Uterus (tissue), 4 donors: ENCODE data around the gene CDIP1. TPM values are rescaled to one million over a fixed set of nuclear protein-coding genes. Genes with fewer than 3 reads are reported as not detected.

ENCODE experiments used
- DNase-seq, 2 donors: peaks; one replicate each; pipeline ENCODE4 v3.0.0-alpha.2; 2019 to 2020
- H3K27ac ChIP-seq, 2 donors: fragments of 200-600 bp; sonication (generic); 1 replicate in 1 of 2; 2 replicates in 1 of 2; pipeline ENCODE4 v1.5.1; 2016 to 2018
- H3K27me3 ChIP-seq, 2 donors: fragments of 200-600 bp; sonication (generic); one replicate each; pipeline ENCODE4 v1.5.1; 2018 to 2019; ENCODE audit warnings: control low read depth in 1 of 2
- H3K36me3 ChIP-seq, 2 donors: fragments of 200-600 bp; sonication (generic); one replicate each; pipeline ENCODE4 v1.5.1; 2019; ENCODE audit warnings: control low read depth in 1 of 2
- H3K4me1 ChIP-seq, 2 donors: fragments of 200-600 bp; sonication (generic); one replicate each; pipeline ENCODE4 v1.5.1; 2018 to 2019; ENCODE audit warnings: control low read depth in 1 of 2
- H3K4me3 ChIP-seq, 2 donors: fragments of 200-600 bp; sonication (generic); 1 replicate in 1 of 2; 2 replicates in 1 of 2; pipeline ENCODE4 v1.5.1; 2018 to 2019; ENCODE audit warnings: mild to moderate bottlenecking in 1 of 2
- H3K9me3 ChIP-seq, 2 donors: fragments of 200-600 bp; sonication (generic); one replicate each; pipeline ENCODE4 v1.5.1; 2019; ENCODE audit warnings: control low read depth in 1 of 2
- CTCF ChIP-seq, 4 experiments: fragments of 200-600 bp in 2 of 4; fragments of 450-650 bp in 2 of 4; sonication (generic) in 2 of 4; IDR thresholded peaks; one replicate each; pipeline ENCODE4 v1.5.1; 2016 to 2019; ENCODE audit warnings: antibody characterized with exemption in 4 of 4, mild to moderate bottlenecking in 2 of 4, moderate library complexity in 1 of 4
- POLR2A ChIP-seq, 2 donors: fragments of 450-650 bp; IDR thresholded peaks; one replicate each; pipeline ENCODE4 v1.6.1; 2016; ENCODE audit warnings: antibody characterized with exemption in 2 of 2, mild to moderate bottlenecking in 1 of 2, moderate library complexity in 1 of 2
- intact Hi-C: fragments of 100-400 bp; cut with DNase I; formaldehyde crosslinking; loops from one replicate; pipeline ENCODE4 v1.15.1; 2023; ENCODE audit warnings: low total_unique reads
- total RNA-seq, 4 donors: library from RNA; depleted of rRNA in 3 of 4; stranded (reverse); fragments of >200 nt in 3 of 4; gene quantifications; one replicate each; pipeline versions ENCODE4 v1.1.0 to v1.2.4, GENCODE V29; 2014 to 2023
- donor health status: DM: yes; HTN: yes; CAD: no.

CDIP1 gene
- total RNA-seq, 4 donors from 2014 or later = 5.0 to 40.6 (median 11.1) TPM

GRCh38 chr16:4486126-4486893 is 52.3 kb downstream of the CDIP1 start:
- H3K27ac ChIP-seq = peak overlapping the region; percentile 38 to 56

GRCh38 chr16:4481963-4482362 is 56.6 kb downstream of the CDIP1 start:
- Histone ChIP-seq H3K4me1 (no peaks in the 10 kb centered on the region), H3K36me3 (no peaks in the 10 kb centered on the region), H3K27me3 (no peaks in the 10 kb centered on the region), H3K9me3 (no peaks in the 10 kb centered on the region), H3K4me3 (no peak overlapping the region), H3K27ac (no peak overlapping the region)
- no peak for TF ChIP-seq CTCF (IDR thresholded peaks at IDR 0.05)
- TF ChIP-seq POLR2A (IDR thresholded peaks at IDR 0.05) = no peak
- no peak for DNase-seq
- intact Hi-C loops = no loop called here

More at GRCh38 chr16:4486126-4486893, 52.3 kb downstream of the CDIP1 start:
- TF ChIP-seq POLR2A (IDR thresholded peaks at IDR 0.05) = no peak
- no peak for TF ChIP-seq CTCF (IDR thresholded peaks at IDR 0.05)
- H3K36me3 ChIP-seq = no peaks in the 10 kb centered on the region
- no peak overlapping the region for H3K4me3 ChIP-seq
- intact Hi-C loops = no loop called here
- no peaks in the 10 kb centered on the region for H3K4me1 ChIP-seq
- no peaks in the 10 kb centered on the region for H3K27me3 ChIP-seq
- no peak for DNase-seq
- no peaks in the 10 kb centered on the region for H3K9me3 ChIP-seq

- Histone ChIP-seq H3K4me1 (no peaks in the 10 kb centered on the region), H3K36me3 (no peaks in the 10 kb centered on the region), H3K27me3 (no peaks in the 10 kb centered on the region), H3K4me3 (no peak overlapping the region), H3K27ac (no peak overlapping the region), H3K9me3 (no peaks in the 10 kb centered on the region)
- TF ChIP-seq POLR2A (IDR thresholded peaks at IDR 0.05) (no peak), CTCF (IDR thresholded peaks at IDR 0.05) (no peak)
- intact Hi-C loops = no loop called here
- DNase-seq = no peak
Observed at GRCh38 chr16:4481526-4481925, 57.0 kb downstream of the CDIP1 start.

GRCh38 chr16:4477966-4478365 is 60.6 kb downstream of the CDIP1 start:
- TF ChIP-seq CTCF (IDR thresholded peaks at IDR 0.05) = no peak
- no peak for TF ChIP-seq POLR2A (IDR thresholded peaks at IDR 0.05)
- H3K9me3 ChIP-seq = no peaks in the 10 kb centered on the region
- H3K4me3 ChIP-seq = no peak overlapping the region
- DNase-seq = no peak
- no peak overlapping the region for H3K27ac ChIP-seq
- intact Hi-C loops = no loop called here
- no peaks in the 10 kb centered on the region for H3K36me3 ChIP-seq
- no peaks in the 10 kb centered on the region for H3K4me1 ChIP-seq
- H3K27me3 ChIP-seq = no peaks in the 10 kb centered on the region

- H3K9me3 ChIP-seq = no peaks in the 10 kb centered on the region
- DNase-seq = peak; percentile 87 to 95
- no peaks in the 10 kb centered on the region for H3K36me3 ChIP-seq
- TF ChIP-seq POLR2A (IDR thresholded peaks at IDR 0.05) (peak; percentile 85 to 87), CTCF (IDR thresholded peaks at IDR 0.05) (peak in 3 of 4 experiments; percentile 43 to 61 (median 56))
- H3K27ac ChIP-seq = peak within 1 kb of the TSS; percentile 64 to 75
- no peaks in the 10 kb centered on the region for H3K27me3 ChIP-seq
- intact Hi-C loops = no loop called here
- no peaks in the 10 kb centered on the region for H3K4me1 ChIP-seq
- peak within 1 kb of the TSS; percentile 61 to 87 for H3K4me3 ChIP-seq
Observed at GRCh38 chr16:4475880-4476788, 62.4 kb downstream of the CDIP1 start, which contains the start of gene HMOX2. Gene HMOX2 (plus strand): TSS chr16:4476398. CDS start chr16:4505525, 29,127 bp downstream.
